NB4 (cell line): ENCODE data around the gene CAMKV.

Source experiments
- POLR2A ChIP-seq: IDR thresholded peaks from 2 replicates; pipeline ENCODE4 v1.6.1; 2011; ENCODE audit warnings: mild to moderate bottlenecking; ENCODE audit not compliant: insufficient read length; ENCODE audit errors: extremely low read depth
- TF ChIP-seq, protein P1 (sequence below): IDR thresholded peaks from one replicate; pipeline ENCODE4 v1.5.1; 2012; ENCODE audit warnings: low read depth, low read length
- TF ChIP-seq, protein P2 (sequence below): IDR thresholded peaks from 2 replicates; pipeline ENCODE4 v1.6.1; 2011; ENCODE audit warnings: low read depth, low read length

DNA sequence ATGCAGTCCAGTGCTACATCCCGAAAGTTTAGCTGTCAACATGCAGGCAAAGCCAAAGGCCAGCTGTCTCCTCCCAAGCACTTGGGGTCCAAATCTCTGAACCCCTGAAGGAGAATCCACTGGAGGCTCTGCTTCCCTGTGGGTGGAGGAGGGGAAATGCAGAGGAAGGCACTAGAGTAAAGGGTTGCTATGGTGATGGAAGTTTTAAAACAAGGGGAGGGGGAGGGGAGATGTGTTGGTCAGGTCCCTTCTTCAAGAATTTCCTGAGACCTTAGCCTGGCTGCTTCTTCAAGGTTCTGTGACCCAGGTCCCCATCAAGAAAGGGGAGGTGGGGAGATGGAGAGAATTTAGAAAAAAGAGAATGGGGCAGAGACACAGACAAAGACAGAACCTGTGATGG, 2.3 kb downstream of the CAMKV start:
- TF ChIP-seq, protein P1, sequence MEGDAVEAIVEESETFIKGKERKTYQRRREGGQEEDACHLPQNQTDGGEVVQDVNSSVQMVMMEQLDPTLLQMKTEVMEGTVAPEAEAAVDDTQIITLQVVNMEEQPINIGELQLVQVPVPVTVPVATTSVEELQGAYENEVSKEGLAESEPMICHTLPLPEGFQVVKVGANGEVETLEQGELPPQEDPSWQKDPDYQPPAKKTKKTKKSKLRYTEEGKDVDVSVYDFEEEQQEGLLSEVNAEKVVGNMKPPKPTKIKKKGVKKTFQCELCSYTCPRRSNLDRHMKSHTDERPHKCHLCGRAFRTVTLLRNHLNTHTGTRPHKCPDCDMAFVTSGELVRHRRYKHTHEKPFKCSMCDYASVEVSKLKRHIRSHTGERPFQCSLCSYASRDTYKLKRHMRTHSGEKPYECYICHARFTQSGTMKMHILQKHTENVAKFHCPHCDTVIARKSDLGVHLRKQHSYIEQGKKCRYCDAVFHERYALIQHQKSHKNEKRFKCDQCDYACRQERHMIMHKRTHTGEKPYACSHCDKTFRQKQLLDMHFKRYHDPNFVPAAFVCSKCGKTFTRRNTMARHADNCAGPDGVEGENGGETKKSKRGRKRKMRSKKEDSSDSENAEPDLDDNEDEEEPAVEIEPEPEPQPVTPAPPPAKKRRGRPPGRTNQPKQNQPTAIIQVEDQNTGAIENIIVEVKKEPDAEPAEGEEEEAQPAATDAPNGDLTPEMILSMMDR, result no peak
- TF ChIP-seq, protein P2, sequence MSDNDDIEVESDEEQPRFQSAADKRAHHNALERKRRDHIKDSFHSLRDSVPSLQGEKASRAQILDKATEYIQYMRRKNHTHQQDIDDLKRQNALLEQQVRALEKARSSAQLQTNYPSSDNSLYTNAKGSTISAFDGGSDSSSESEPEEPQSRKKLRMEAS, result no peak
- TF ChIP-seq POLR2A, result no peak
